C4-2B (cell line): ENCODE measurements around the gene TSC22D1.

Experiments
- H3K27ac ChIP-seq: fragments of 450-650 bp; 2 replicates; pipeline ENCODE4 v1.5.1; 2017
- CTCF ChIP-seq: fragments of 450-650 bp; conservative IDR thresholded peaks from 2 replicates; pipeline ENCODE4 v1.5.1; 2017; ENCODE audit warnings: mild to moderate bottlenecking
- ZFX ChIP-seq: fragments of 450-650 bp; IDR thresholded peaks from 2 replicates; pipeline ENCODE4 v1.6.1; 2017

The TSC22D1 gene

GRCh38 chr13:44504116-44504515 lies 72.0 kb downstream of the TSC22D1 start:
- no peak for TF ChIP-seq CTCF
- TF ChIP-seq ZFX: no peak
- no peak overlapping the region for H3K27ac ChIP-seq

- TF ChIP-seq ZFX: no peak
- no peak for TF ChIP-seq CTCF
Measured at GRCh38 chr13:44498969-44499368, 77.2 kb downstream of the TSC22D1 start.

GRCh38 chr13:44498502-44498901 lies 77.6 kb downstream of the TSC22D1 start:
- TF ChIP-seq ZFX (no peak), CTCF (no peak)

More at GRCh38 chr13:44498969-44499368, 77.2 kb downstream of the TSC22D1 start:
- H3K27ac ChIP-seq: no peak overlapping the region

GRCh38 chr13:44497801-44498200 lies 78.3 kb downstream of the TSC22D1 start:
- TF ChIP-seq CTCF (no peak), ZFX (no peak)

More at GRCh38 chr13:44498502-44498901, 77.6 kb downstream of the TSC22D1 start:
- H3K27ac ChIP-seq: no peak overlapping the region

GRCh38 chr13:44493213-44493812 lies 82.8 kb downstream of the TSC22D1 start:
- TF ChIP-seq ZFX (no peak), CTCF (no peak)
- no peak overlapping the region for H3K27ac ChIP-seq

More at GRCh38 chr13:44497801-44498200, 78.3 kb downstream of the TSC22D1 start:
- no peak overlapping the region for H3K27ac ChIP-seq

GRCh38 chr13:44489751-44490150 lies 86.4 kb downstream of the TSC22D1 start:
- no peak overlapping the region for H3K27ac ChIP-seq
- no peak for TF ChIP-seq CTCF

GRCh38 chr13:44487989-44488388 lies 88.1 kb downstream of the TSC22D1 start:
- TF ChIP-seq ZFX: no peak
- TF ChIP-seq CTCF: no peak
- H3K27ac ChIP-seq: no peak overlapping the region
